A673 (cell line): ENCODE results near the gene GSG1.

ENCODE experiments used
- EZH2 ChIP-seq: fragments of 200-600 bp; sonication (generic); IDR thresholded peaks from 2 replicates; pipeline ENCODE4 v1.6.1; 2017; ENCODE audit warnings: borderline replicate concordance, low read depth, mild to moderate bottlenecking, mixed read lengths, antibody characterized with exemption, low read length; ENCODE audit not compliant: poor library complexity, severe bottlenecking
- TF ChIP-seq, protein P1 (sequence below): fragments of 300-800, 200-600 bp; sonication (generic); conservative IDR thresholded peaks from 2 replicates; pipeline ENCODE4 v1.5.1; 2017; ENCODE audit warnings: low read depth, mild to moderate bottlenecking, antibody characterized with exemption, low read length, moderate library complexity, mixed read lengths

DNA sequence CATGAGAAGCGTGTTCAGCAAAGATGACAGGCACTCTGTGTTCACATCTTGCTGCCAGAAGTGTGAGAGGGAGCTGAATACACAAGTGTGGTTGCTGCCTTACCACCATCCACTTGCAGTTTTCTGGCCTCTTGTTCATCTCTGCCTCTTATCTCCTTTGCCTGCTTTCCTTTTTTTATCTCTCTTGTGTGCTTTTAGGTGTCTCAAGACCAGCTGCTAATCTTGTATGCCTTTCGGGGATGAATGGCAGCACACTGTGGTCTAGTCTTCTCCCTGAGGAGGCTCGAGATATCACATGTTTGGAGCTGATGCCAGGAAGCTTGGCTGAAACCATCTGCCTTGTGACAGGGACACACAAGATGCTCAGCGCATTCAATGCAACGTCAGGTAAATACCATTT lies 42.1 kb downstream of the GSG1 start:
- TF ChIP-seq, protein P1, sequence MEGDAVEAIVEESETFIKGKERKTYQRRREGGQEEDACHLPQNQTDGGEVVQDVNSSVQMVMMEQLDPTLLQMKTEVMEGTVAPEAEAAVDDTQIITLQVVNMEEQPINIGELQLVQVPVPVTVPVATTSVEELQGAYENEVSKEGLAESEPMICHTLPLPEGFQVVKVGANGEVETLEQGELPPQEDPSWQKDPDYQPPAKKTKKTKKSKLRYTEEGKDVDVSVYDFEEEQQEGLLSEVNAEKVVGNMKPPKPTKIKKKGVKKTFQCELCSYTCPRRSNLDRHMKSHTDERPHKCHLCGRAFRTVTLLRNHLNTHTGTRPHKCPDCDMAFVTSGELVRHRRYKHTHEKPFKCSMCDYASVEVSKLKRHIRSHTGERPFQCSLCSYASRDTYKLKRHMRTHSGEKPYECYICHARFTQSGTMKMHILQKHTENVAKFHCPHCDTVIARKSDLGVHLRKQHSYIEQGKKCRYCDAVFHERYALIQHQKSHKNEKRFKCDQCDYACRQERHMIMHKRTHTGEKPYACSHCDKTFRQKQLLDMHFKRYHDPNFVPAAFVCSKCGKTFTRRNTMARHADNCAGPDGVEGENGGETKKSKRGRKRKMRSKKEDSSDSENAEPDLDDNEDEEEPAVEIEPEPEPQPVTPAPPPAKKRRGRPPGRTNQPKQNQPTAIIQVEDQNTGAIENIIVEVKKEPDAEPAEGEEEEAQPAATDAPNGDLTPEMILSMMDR = no peak
- TF ChIP-seq EZH2 = no peak
